Hematopoietic multipotent progenitor cell treated with erythropoietin and hydrocortisone succinate and interleukin-3 and kit ligand, for 6 days (in vitro differentiated cells): Measurements from ENCODE around the gene ZNF598.
A peak's percentile ranks its signal among the peaks of the same experiment; 100 is the strongest.

ENCODE experiments used
- DNase-seq: peaks from one replicate; pipeline ENCODE4 v3.0.0-alpha.2; 2015

The ZNF598 gene

GRCh38 chr16:1989209-1990100 lies 20.2 kb downstream of the ZNF598 start, which contains the start of gene SYNGR3:
Gene SYNGR3 (plus strand): TSS chr16:1989970. CDS start chr16:1990103, 133 bp downstream.
- no peak for DNase-seq

- no peak for DNase-seq
Observed at GRCh38 chr16:1987198-1987597, 22.4 kb downstream of the ZNF598 start.

GRCh38 chr16:1985466-1986150 lies 24.0 kb downstream of the ZNF598 start:
- DNase-seq, result no peak

- peak; percentile 49 for DNase-seq
Observed at GRCh38 chr16:1984347-1985225, 25.0 kb downstream of the ZNF598 start.

- peak; percentile 89 for DNase-seq
Observed at GRCh38 chr16:1983544-1984346, 25.9 kb downstream of the ZNF598 start, which contains the start of gene GFER. Gene GFER (plus strand): TSS chr16:1984193. CDS start chr16:1984219, 26 bp downstream.

- no peak for DNase-seq
Observed at GRCh38 chr16:1982991-1983543, 26.6 kb downstream of the ZNF598 start.

GRCh38 chr16:1982013-1982433 lies 27.6 kb downstream of the ZNF598 start:
- DNase-seq, result no peak

- DNase-seq, result peak; percentile 27
Observed at GRCh38 chr16:1981398-1981836, 28.2 kb downstream of the ZNF598 start, which contains the start of gene NOXO1. Gene NOXO1 (minus strand): TSS chr16:1981469. CDS start chr16:1981179, 290 bp downstream.

GRCh38 chr16:1980770-1981087 lies 28.9 kb downstream of the ZNF598 start:
- no peak for DNase-seq

GRCh38 chr16:1980030-1980769 lies 29.4 kb downstream of the ZNF598 start:
- peak; percentile 38 for DNase-seq

- no peak for DNase-seq
Observed at GRCh38 chr16:1979271-1980029, 30.2 kb downstream of the ZNF598 start.

- no peak for DNase-seq
Observed at GRCh38 chr16:1978476-1979120, 31.0 kb downstream of the ZNF598 start.

- DNase-seq, result no peak
Observed at GRCh38 chr16:1977875-1978268, 31.7 kb downstream of the ZNF598 start.

GRCh38 chr16:1976951-1977874 lies 32.4 kb downstream of the ZNF598 start:
- no peak for DNase-seq

GRCh38 chr16:1976216-1976520 lies 33.5 kb downstream of the ZNF598 start:
- DNase-seq, result no peak

- no peak for DNase-seq
Observed at GRCh38 chr16:1975432-1976215, 34.0 kb downstream of the ZNF598 start.

- DNase-seq, result no peak
Observed at GRCh38 chr16:1974157-1975070, 35.2 kb downstream of the ZNF598 start.
